HG03442 (cell line): ENCODE data around the gene TEX22.

Experiments used
- ATAC-seq: cut with Tn5 transposase; IDR thresholded peaks from one replicate; pipeline ENCODE4 v1.9.1; 2021; ENCODE audit warnings: mild to moderate bottlenecking, moderate library complexity; ENCODE audit not compliant: unreplicated experiment

Gene TEX22

GRCh38 chr14:105420101-105420973 lies 22.0 kb downstream of the TEX22 start:
- no peak for ATAC-seq

- ATAC-seq, result no peak
These were observed 22.8 kb downstream of the TEX22 start for GRCh38 chr14:105420974-105421674.

- ATAC-seq, result no peak
These were observed 23.6 kb downstream of the TEX22 start for GRCh38 chr14:105421723-105422615.

- ATAC-seq, result no peak
These were observed 24.6 kb downstream of the TEX22 start for GRCh38 chr14:105422695-105423487.

- ATAC-seq, result no peak
These were observed 25.3 kb downstream of the TEX22 start for GRCh38 chr14:105423488-105424195.

- no peak for ATAC-seq
These were observed 26.5 kb downstream of the TEX22 start for GRCh38 chr14:105424861-105425260.

- no peak for ATAC-seq
These were observed 27.5 kb downstream of the TEX22 start for GRCh38 chr14:105425823-105426247.

GRCh38 chr14:105426416-105427130 lies 28.2 kb downstream of the TEX22 start:
- ATAC-seq, result no peak

- ATAC-seq, result no peak
These were observed 29.1 kb downstream of the TEX22 start for GRCh38 chr14:105427412-105427811.

- ATAC-seq, result no peak
These were observed 29.7 kb downstream of the TEX22 start for GRCh38 chr14:105427936-105428485.

- ATAC-seq, result no peak
These were observed 31.7 kb downstream of the TEX22 start for GRCh38 chr14:105430042-105430441.

- no peak for ATAC-seq
These were observed 32.2 kb downstream of the TEX22 start for GRCh38 chr14:105430565-105430964.

GRCh38 chr14:105431256-105431655 lies 32.9 kb downstream of the TEX22 start:
- ATAC-seq, result no peak

- ATAC-seq, result no peak
These were observed 34.3 kb downstream of the TEX22 start for GRCh38 chr14:105432657-105433056.

- ATAC-seq, result no peak
These were observed 34.8 kb downstream of the TEX22 start for GRCh38 chr14:105433161-105433605.

GRCh38 chr14:105436402-105436801 lies 38.1 kb downstream of the TEX22 start:
- no peak for ATAC-seq

GRCh38 chr14:105436891-105437722 lies 38.8 kb downstream of the TEX22 start:
- no peak for ATAC-seq
